IgD-negative memory B cell (primary cell): ENCODE results near the gene SGK2. TPM values are rescaled to one million over a fixed set of nuclear protein-coding genes. Genes with fewer than 3 reads are reported as not detected.

Source experiments
- H3K27ac Mint-ChIP-seq, 3 donors: one replicate each; pipeline ENCODE4 v1.8.0; 2020 to 2022; ENCODE audit warnings: mild to moderate bottlenecking in 3 of 3, mixed read lengths in 3 of 3, moderate library complexity in 1 of 3
- H3K27me3 Mint-ChIP-seq: one replicate; pipeline ENCODE4 v1.8.0; 2021; ENCODE audit warnings: mixed read lengths
- H3K36me3 Mint-ChIP-seq: one replicate; pipeline ENCODE4 v1.8.0; 2020; ENCODE audit warnings: mild to moderate bottlenecking, mixed read lengths
- H3K4me1 Mint-ChIP-seq, 3 donors: one replicate each; pipeline ENCODE4 v1.8.0; 2020 to 2022; ENCODE audit warnings: mixed read lengths in 3 of 3, mild to moderate bottlenecking in 1 of 3
- H3K4me3 Mint-ChIP-seq, 4 donors: one replicate each; pipeline ENCODE4 v1.8.0; 2020 to 2022; ENCODE audit warnings: mild to moderate bottlenecking in 4 of 4, mixed read lengths in 4 of 4, moderate library complexity in 3 of 4
- H3K9me3 Mint-ChIP-seq, 3 donors: one replicate each; pipeline ENCODE4 v1.8.0; 2020 to 2021; ENCODE audit warnings: mixed read lengths in 3 of 3, mild to moderate bottlenecking in 1 of 3
- polyA plus RNA-seq: library from polyadenylated mRNA; unstranded; fragments of 300-500 nt; fragmentation: Illumina TruSeq; gene quantifications from one replicate; pipeline ENCODE4 v1.2.3, GENCODE V29; 2021

The SGK2 gene
- polyA plus RNA-seq, 1 donor from 2014 or later, result not detected

- Mint-ChIP-seq H3K27me3 (no peaks in the 10 kb centered on the region), H3K27ac (no peak overlapping the region), H3K4me1 (peaks cover 0 to 1% (median 0%) of the 10 kb centered on the region in 3 donors), H3K36me3 (no peaks in the 10 kb centered on the region), H3K9me3 (no peaks in the 10 kb centered on the region), H3K4me3 (no peak overlapping the region)
Observed at GRCh38 chr20:43564993-43565757, 6.3 kb downstream of the SGK2 start.

GRCh38 chr20:43565758-43566104 lies 6.9 kb downstream of the SGK2 start:
- Mint-ChIP-seq H3K4me1 (peaks cover 0 to 1% (median 0%) of the 10 kb centered on the region in 3 donors), H3K36me3 (no peaks in the 10 kb centered on the region), H3K27me3 (no peaks in the 10 kb centered on the region), H3K4me3 (no peak overlapping the region), H3K27ac (no peak overlapping the region), H3K9me3 (no peaks in the 10 kb centered on the region)

DNA sequence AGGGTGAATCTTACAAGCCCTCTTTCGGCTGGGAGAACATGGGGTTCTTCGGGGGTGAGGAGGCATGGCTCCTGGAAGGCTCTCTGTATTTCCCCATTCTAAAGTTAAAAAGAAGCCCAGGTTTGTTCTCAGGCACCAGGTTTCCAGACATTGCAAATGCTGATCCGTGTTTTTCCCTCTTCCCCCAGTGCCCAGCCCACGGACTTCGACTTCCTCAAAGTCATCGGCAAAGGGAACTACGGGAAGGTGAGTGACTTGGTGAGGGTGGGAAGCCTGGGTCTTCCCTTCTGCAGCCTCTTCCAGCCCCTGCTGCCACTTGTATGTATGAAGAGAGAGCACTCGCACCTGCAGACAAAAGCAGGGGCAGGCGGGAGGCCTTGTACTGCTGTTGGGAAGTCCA lies 8.7 kb downstream of the SGK2 start:
- H3K4me3 Mint-ChIP-seq, result no peak overlapping the region
- H3K9me3 Mint-ChIP-seq, result no peaks in the 10 kb centered on the region
- H3K27me3 Mint-ChIP-seq, result no peaks in the 10 kb centered on the region
- H3K27ac Mint-ChIP-seq, result no peak overlapping the region
- H3K36me3 Mint-ChIP-seq, result no peaks in the 10 kb centered on the region
- peaks cover 0 to 1% (median 0%) of the 10 kb centered on the region in 3 donors for H3K4me1 Mint-ChIP-seq

- Mint-ChIP-seq H3K4me1 (no peaks in the 10 kb centered on the region), H3K36me3 (no peaks in the 10 kb centered on the region), H3K27me3 (no peaks in the 10 kb centered on the region), H3K27ac (no peak overlapping the region), H3K4me3 (no peak overlapping the region), H3K9me3 (no peaks in the 10 kb centered on the region)
Observed at GRCh38 chr20:43568706-43569105, 9.9 kb downstream of the SGK2 start.

DNA sequence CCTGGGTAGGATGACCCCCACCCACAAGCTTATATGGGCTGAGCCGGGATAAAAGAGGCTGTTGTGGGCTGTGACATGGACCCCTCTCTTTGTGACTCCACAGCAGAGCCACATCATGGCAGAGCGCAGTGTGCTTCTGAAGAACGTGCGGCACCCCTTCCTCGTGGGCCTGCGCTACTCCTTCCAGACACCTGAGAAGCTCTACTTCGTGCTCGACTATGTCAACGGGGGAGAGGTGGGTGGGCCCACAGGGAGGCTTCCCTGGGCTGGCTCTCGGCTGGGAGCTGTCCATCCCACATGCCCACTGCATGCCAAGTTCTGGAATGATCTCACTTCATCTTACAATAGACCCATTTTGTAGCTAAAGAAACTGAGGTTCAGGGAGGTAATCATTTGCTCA lies 10.5 kb downstream of the SGK2 start:
- H3K27ac Mint-ChIP-seq, result no peak overlapping the region
- no peaks in the 10 kb centered on the region for H3K4me1 Mint-ChIP-seq
- H3K27me3 Mint-ChIP-seq, result no peaks in the 10 kb centered on the region
- H3K36me3 Mint-ChIP-seq, result no peaks in the 10 kb centered on the region
- no peaks in the 10 kb centered on the region for H3K9me3 Mint-ChIP-seq
- H3K4me3 Mint-ChIP-seq, result no peak overlapping the region

GRCh38 chr20:43570496-43570895 lies 11.7 kb downstream of the SGK2 start:
- no peaks in the 10 kb centered on the region for H3K4me1 Mint-ChIP-seq
- H3K4me3 Mint-ChIP-seq, result no peak overlapping the region
- peak overlapping the region in 1 of 3 donors; percentile 50 for H3K27ac Mint-ChIP-seq
- no peaks in the 10 kb centered on the region for H3K9me3 Mint-ChIP-seq
- no peaks in the 10 kb centered on the region for H3K27me3 Mint-ChIP-seq
- H3K36me3 Mint-ChIP-seq, result no peaks in the 10 kb centered on the region

GRCh38 chr20:43571310-43571709 lies 12.5 kb downstream of the SGK2 start:
- Mint-ChIP-seq H3K27ac (no peak overlapping the region), H3K27me3 (no peaks in the 10 kb centered on the region), H3K9me3 (no peaks in the 10 kb centered on the region), H3K36me3 (no peaks in the 10 kb centered on the region), H3K4me3 (no peak overlapping the region), H3K4me1 (no peaks in the 10 kb centered on the region)

DNA sequence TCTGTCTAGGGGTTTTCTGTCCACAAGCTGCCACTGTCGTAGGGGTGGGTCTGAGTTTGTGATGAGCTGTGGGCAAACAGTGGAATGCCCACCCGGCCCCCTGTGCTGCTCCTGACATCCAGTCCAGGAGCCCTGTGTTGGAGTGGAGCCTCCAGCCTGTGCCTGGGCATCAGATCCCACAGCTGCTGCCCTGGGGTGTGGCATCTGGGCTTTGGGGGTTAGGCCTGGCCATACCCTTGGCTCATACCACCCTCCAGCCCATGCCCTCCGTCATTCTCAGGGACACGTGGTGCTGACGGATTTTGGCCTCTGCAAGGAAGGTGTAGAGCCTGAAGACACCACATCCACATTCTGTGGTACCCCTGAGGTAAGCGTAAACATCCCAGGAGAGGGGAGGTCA lies 12.9 kb downstream of the SGK2 start:
- Mint-ChIP-seq H3K36me3 (no peaks in the 10 kb centered on the region), H3K4me3 (no peak overlapping the region), H3K27me3 (no peaks in the 10 kb centered on the region), H3K27ac (no peak overlapping the region), H3K4me1 (no peaks in the 10 kb centered on the region), H3K9me3 (no peaks in the 10 kb centered on the region)

DNA sequence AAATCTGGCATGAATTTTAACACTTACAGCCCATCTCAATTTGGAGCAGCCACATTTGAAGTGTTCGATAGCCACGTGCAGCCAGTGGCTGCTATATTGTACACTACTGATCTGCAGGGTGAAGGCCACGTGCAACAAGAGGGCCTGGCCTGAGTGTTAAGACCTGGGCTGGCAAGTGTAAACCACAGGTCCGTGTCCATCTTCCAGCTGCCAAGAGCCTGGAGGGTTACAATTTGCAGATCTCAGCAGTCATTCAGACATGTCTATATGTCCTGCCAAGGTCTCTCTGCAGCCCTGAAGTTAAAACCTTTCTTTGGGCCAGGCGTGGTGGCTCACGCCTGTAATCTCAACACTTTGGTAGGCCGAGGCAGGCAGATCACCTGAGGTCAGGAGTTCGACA lies 14.1 kb downstream of the SGK2 start:
- Mint-ChIP-seq H3K4me1 (no peaks in the 10 kb centered on the region), H3K4me3 (no peak overlapping the region), H3K36me3 (no peaks in the 10 kb centered on the region), H3K9me3 (no peaks in the 10 kb centered on the region), H3K27me3 (no peaks in the 10 kb centered on the region), H3K27ac (no peak overlapping the region)

- H3K27me3 Mint-ChIP-seq, result peaks cover 2% of the 10 kb centered on the region
- no peak overlapping the region for H3K4me3 Mint-ChIP-seq
Observed at GRCh38 chr20:43576108-43576507, 17.3 kb downstream of the SGK2 start.

DNA sequence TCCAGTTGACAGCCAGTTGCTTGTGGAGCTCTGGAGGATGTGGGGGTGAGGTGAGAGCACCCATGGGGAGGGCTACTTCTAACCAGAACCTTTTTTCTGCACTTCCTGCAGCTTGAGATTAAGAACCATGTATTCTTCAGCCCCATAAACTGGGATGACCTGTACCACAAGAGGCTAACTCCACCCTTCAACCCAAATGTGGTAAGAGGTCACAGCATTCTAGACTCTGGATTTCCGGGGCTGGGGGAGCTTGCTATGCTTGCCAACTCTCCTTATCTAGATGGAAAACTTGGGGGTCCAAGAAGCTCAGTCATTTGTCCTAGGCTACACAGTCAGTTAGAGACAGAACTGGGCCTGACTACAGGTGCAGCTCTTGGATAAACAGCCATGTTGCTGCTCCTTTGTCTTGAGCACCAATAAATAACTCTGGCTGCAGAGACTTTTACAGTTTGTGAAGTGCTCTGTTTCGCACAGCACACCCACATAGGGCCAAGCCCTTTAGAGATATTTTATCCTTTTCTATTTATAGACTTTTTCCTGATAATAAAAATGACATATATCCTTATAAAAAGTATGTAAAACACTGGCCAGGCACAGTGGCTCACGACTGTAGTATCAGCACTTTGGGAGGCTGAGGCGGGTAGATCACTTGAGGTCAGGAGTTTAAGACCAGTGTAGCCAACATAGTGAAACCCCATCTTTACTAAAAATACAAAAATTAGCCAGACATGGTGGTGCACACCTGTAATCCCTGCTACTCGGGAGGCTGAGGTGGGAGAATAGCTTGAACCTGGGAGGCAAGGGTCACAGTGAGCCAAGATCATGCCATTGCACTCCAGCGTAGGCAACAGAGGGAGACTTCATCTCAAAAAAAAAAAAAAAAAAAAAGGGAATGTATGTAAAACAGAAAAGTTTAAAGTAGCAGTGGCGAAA lies 21.3 kb downstream of the SGK2 start:
- no peaks in the 10 kb centered on the region for H3K36me3 Mint-ChIP-seq
- no peak overlapping the region for H3K4me3 Mint-ChIP-seq
- no peaks in the 10 kb centered on the region for H3K9me3 Mint-ChIP-seq
- no peak overlapping the region for H3K27ac Mint-ChIP-seq
- H3K27me3 Mint-ChIP-seq, result peaks cover 2% of the 10 kb centered on the region
- no peaks in the 10 kb centered on the region for H3K4me1 Mint-ChIP-seq

More at GRCh38 chr20:43576108-43576507, 17.3 kb downstream of the SGK2 start:
- Mint-ChIP-seq H3K36me3 (no peaks in the 10 kb centered on the region), H3K9me3 (no peaks in the 10 kb centered on the region), H3K4me1 (no peaks in the 10 kb centered on the region), H3K27ac (no peak overlapping the region)

GRCh38 chr20:43583133-43583864 lies 24.5 kb downstream of the SGK2 start:
- Mint-ChIP-seq H3K36me3 (no peaks in the 10 kb centered on the region), H3K9me3 (no peaks in the 10 kb centered on the region), H3K27ac (no peak overlapping the region), H3K27me3 (peaks cover 2% of the 10 kb centered on the region), H3K4me3 (no peak overlapping the region), H3K4me1 (no peaks in the 10 kb centered on the region)

GRCh38 chr20:43583982-43584432 lies 25.2 kb downstream of the SGK2 start:
- no peaks in the 10 kb centered on the region for H3K36me3 Mint-ChIP-seq
- no peaks in the 10 kb centered on the region for H3K4me1 Mint-ChIP-seq
- H3K4me3 Mint-ChIP-seq, result no peak overlapping the region
- peaks cover 2% of the 10 kb centered on the region for H3K27me3 Mint-ChIP-seq
- H3K27ac Mint-ChIP-seq, result no peak overlapping the region
- H3K9me3 Mint-ChIP-seq, result no peaks in the 10 kb centered on the region

GRCh38 chr20:43584448-43585136 lies 25.8 kb downstream of the SGK2 start:
- Mint-ChIP-seq H3K27me3 (no peaks in the 10 kb centered on the region), H3K4me3 (peak overlapping the region in 2 of 4 donors; percentile 6 to 47), H3K36me3 (no peaks in the 10 kb centered on the region), H3K9me3 (no peaks in the 10 kb centered on the region), H3K27ac (no peak overlapping the region), H3K4me1 (no peaks in the 10 kb centered on the region)
